NCI-H526 treated with DMSO at 0.1 percent for 48 hours (cell line): ENCODE results near the gene NOL4L.

Experiments
- DNase-seq: peaks from one replicate; lab custom pipeline; 2025; lab: John Stamatoyannopoulos, UW

Gene NOL4L

GRCh38 chr20:32576560-32576959 lies 8.6 kb downstream of the NOL4L start:
- DNase-seq = no peak

- DNase-seq = no peak
Observed at GRCh38 chr20:32575805-32576204, 9.3 kb downstream of the NOL4L start.

- no peak for DNase-seq
Observed at GRCh38 chr20:32575227-32575581, 9.9 kb downstream of the NOL4L start.

DNA sequence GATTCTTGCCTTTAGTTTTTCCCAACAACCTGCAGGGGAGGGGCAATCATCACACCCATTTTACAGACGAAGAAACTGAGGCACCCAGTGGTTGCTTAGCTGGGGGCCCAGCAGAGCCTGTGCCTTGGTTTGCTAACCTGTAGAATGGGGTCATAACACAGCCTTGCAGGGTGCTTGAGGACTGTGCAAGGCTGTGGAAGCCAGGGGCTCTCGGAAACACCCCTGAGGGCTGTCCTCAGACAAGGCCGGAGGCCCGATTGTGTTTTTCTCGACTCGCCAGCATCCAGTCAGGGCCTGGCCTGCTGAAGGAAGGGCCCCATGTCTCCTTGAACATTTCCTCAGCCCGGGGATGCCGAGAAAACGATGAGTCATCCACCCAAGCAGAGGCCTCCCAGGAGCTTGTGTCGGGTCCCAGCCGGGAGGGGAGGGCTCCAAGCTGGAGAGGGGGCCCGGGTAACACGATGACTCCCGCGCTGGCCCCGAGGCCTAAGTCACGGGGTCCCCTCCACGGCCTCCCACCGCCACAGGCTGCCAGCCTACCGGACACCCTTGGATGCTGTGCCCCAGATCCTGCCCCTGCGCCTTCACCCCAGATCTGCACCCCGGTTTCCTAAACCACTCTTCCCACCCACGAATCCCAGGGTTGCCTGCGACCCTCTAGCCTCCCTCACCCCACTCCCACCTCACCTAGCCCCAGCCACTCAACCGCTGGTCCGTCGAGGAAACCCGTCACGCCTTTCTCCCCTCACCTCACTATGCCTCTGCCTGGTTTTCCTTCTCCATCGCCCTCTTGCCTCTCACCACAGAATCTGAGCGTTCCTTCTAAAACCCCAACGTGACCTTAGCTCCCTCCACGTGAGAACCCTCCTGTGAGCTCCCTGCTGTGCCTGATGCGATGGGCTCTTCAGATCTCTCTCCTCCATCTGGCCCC lies 10.6 kb downstream of the NOL4L start:
- no peak for DNase-seq

GRCh38 chr20:32573167-32573851 lies 11.8 kb downstream of the NOL4L start:
- DNase-seq = no peak

DNA sequence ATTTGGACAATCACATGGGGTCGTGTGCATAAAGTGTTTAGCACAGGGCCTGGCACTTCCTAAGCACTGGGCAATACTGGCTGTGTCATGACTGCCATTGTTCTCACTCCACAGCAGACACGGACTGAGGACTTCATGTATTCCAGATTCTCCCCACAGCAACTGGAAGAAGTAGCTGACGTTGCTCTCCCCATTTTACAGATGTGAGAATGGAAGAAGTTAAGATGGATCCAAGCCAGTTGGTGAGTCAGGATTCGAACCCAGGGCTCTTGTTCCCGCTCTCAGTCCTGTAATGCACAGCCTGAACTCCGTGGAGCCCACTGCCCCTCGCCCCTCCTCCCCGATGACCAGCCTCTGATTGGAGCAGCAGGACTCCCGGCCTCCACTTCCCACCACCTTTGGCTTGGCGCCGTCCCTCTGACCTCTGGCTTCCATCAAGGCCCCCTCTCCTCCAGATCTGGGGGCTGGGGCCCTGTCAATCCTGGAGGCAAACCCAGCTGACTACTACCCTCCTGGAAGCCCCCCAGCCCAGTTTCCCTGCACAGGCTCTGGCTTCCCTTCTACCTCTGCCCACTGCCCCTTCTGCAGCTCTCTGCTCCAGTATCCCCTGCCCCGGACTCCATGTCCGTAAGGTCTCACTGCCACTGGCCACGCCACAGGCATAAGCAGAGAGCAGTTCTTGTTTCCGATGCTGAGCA lies 12.7 kb downstream of the NOL4L start:
- no peak for DNase-seq

- DNase-seq = no peak
Observed at GRCh38 chr20:32571566-32571965, 13.6 kb downstream of the NOL4L start.

DNA sequence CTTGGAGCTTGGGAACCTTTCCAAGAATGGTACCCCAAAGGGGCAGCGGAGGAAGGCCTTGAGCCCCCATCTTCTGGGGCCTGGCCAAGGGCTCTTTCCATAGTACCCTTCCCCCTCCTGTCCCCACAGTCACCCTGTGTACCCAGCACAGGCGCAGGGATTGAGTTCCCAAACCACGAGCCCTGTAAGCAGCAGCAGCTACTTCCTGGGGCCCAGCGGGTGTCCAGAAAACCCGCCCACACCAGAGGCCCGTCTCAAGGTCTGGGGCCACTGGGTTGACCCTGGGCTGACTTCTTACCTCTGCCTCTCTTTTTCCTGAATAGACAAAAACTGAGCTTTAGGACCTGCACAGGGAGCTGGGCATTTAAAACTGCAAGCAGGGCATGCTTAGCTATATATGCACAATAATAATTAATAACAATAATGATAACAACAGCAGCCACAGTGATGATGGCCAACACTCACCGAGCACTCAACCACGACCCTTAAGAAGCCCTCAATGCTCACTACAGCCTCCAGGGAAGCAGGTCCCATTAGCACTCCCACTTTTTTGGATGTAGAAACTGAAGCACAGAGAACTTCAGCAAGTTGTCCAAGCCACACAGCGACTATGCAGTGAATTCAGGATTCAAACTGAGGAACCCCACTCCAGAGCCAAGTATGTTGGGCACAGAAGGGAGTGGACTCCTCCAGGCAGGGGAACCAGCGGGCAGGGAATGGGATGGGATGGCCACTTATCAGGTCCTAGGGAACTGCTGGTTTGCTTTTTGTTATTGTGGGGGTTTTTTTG lies 14.5 kb downstream of the NOL4L start:
- no peak for DNase-seq

- no peak for DNase-seq
Observed at GRCh38 chr20:32569380-32570305, 15.5 kb downstream of the NOL4L start.

GRCh38 chr20:32569018-32569379 lies 16.1 kb downstream of the NOL4L start:
- DNase-seq = no peak

- DNase-seq = no peak
Observed at GRCh38 chr20:32567384-32568178, 17.6 kb downstream of the NOL4L start.

GRCh38 chr20:32566379-32567374 lies 18.5 kb downstream of the NOL4L start:
- no peak for DNase-seq

DNA sequence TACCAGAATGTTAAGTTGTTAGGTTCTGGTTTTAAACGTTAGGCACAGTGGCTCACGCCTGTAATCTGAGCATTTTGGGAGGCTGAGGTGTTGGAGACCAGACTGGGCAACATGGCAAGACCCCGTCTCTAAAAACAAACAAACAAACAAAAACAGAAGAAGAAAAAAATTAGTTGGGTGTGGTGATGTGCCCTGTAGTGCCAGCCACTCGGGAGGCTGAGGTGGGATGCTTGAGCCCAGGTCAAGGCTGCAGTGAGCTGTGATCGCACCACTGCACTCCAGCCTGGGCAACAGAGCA lies 19.4 kb downstream of the NOL4L start:
- no peak for DNase-seq

GRCh38 chr20:32564921-32565734 lies 20.0 kb downstream of the NOL4L start:
- no peak for DNase-seq

- DNase-seq = no peak
Observed at GRCh38 chr20:32564440-32564839, 20.7 kb downstream of the NOL4L start.

- DNase-seq = no peak
Observed at GRCh38 chr20:32563311-32564272, 21.5 kb downstream of the NOL4L start.

DNA sequence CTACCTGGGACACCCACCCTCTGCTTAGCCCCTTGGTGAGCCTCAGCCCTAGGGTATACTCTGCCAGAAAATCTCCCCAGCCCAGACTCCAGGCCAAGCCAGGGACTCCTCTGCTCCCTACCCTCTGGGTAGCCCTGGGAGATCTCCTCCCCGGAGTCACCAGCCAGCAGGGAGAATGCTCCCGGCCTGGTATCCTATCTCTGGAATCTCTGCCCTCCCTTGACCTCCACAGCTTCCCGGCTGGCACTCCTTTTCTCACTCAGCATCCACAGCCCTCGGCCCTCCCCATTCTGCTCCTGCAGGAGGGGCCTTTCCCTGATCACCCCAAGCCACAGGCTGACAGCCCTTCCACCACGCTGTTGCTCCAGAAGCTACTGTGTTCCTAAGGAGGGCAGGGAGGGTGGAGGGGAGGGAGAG lies 22.6 kb downstream of the NOL4L start:
- DNase-seq = no peak
